GM21447 (cell line): ENCODE results near the gene TMEM40.
"Not testable (repeated sequence)": the region's sequence is repeated elsewhere in the genome, so short reads cannot be mapped to it uniquely, and the experiment has no call there.

Source experiments
- ATAC-seq: cut with Tn5 transposase; IDR thresholded peaks from one replicate; pipeline ENCODE4 v1.9.1; 2021; ENCODE audit not compliant: unreplicated experiment

The TMEM40 gene

GRCh38 chr3:12752809-12753208, 6.2 kb downstream of the TMEM40 start:
- no peak for ATAC-seq

GRCh38 chr3:12752102-12752501, 7.0 kb downstream of the TMEM40 start:
- ATAC-seq = no peak

- ATAC-seq = no peak
Measured at GRCh38 chr3:12751571-12751970, 7.5 kb downstream of the TMEM40 start.

DNA sequence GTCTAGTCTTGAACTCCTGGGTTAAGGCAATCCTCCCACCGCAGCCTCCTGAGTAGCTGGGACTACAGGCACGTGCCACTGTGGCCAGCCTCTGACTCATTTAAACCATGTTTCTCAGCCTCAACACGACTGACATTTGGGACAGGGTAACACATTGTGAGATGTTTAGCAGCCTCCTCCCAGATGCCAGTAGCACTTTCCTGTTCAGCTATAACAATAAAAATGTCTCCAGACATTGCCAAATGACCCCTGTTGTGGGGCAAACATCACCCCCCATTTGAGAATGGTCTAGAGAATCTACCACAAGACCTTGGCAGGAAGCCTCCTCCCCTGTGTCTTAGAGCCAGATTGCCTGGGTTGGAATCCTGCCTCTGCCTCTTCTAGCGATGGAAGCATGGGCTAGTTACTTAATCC, 8.4 kb downstream of the TMEM40 start:
- ATAC-seq = peak; percentile 66

DNA sequence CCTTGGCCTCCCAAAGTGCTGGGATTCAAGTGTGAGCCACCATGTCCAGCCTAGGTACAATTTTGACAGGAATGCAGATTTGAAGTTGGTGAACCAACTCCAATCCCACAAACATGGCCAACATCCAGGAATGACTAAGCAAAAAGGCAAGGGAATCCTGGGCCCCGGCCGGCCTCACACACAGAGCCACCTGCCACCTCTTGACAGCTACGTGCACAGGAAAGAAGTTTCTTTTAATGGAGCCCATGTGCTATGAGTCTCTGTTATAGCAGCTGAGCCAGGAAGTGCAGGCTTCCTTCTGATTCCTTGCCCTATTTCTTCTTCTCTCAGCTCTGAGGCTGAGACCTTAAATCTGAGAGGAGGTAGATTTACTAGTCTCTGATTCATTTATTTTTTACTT, 8.8 kb downstream of the TMEM40 start:
- peak; percentile 21 for ATAC-seq

GRCh38 chr3:12748477-12748876, 10.6 kb downstream of the TMEM40 start:
- ATAC-seq = no peak

- no peak for ATAC-seq
Measured at GRCh38 chr3:12746419-12746818, 12.6 kb downstream of the TMEM40 start.

DNA sequence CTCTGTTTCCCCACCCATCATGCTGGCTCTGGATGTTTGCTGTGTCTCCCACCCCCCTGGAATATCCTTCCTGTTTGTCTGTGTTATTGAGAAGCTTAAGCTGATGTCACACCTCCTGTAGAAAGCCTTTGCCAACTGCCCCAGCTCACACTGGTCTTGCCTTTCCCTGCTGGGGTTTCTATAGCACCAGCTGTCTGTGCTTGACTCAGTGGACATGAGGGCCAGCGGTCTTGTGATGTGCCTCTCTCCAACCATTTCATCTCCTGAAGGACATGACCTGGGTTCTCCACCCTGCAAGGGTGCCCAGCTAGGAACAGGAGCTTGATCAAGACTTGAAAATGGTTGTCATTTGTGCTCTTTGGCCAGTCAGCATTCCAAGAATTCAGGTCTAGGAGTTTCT, 14.7 kb downstream of the TMEM40 start:
- no peak for ATAC-seq

DNA sequence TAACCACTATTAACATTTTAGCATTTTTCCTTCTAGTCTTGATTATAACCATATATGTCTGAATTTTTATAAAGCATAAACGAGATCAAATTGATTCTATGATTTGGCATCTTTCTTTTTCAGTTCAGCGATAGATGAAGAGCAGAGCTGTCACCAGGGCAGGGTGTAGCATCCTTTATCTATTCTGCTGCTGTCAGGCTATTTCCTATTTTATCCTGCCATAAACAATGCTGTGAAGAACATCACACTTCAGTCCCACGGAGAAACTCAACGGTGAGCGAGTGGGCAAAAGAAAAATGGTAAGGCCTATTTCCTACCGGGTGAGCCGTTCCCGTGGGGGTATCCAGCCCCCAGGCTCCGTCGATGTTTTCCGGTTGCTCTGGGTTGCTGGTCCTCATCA, 15.5 kb downstream of the TMEM40 start:
- no peak for ATAC-seq

GRCh38 chr3:12742330-12743107, 16.5 kb downstream of the TMEM40 start:
- no peak for ATAC-seq

DNA sequence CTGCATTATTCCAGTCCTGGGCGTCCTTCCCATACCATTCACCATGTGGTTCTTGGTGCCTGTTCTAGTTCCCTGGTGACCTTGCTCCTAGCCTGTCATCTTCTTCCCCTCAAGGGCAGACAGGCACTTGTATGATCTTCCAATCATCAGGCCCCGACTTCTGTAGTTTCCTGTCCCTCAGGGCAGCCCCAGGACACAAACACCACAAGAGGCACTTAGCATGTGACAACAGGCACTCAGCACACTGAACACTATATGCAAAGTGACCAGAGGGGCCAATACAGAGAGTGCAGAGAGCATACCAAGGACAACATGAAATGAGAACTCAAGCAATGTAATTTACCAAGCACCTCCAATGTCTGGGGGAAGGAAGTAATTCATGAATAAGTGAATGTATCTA, 17.9 kb downstream of the TMEM40 start:
- no peak for ATAC-seq

DNA sequence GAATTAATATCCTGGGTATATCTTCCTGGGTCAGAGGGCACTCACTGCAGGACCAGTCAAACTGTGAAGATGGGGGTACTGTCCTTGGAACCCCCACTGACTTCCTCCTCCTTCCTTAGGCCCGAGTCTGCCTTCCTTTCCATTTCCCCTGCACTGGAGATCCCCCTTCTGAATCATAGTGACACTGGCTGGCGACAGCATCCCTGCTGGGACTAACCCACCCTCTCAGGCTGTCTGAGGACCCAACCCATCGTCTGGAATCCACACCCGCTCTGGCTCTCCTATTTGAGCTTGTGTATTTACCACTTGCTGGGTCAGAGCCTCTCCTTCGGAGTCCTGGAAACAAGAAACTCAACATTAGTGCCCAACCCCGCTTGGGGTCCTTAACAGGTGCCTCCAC, 21.2 kb downstream of the TMEM40 start:
- no peak for ATAC-seq

- ATAC-seq = no peak
Measured at GRCh38 chr3:12737319-12737718, 21.7 kb downstream of the TMEM40 start.

- ATAC-seq = no peak
Measured at GRCh38 chr3:12734960-12735359, 24.1 kb downstream of the TMEM40 start.

- ATAC-seq = no peak
Measured at GRCh38 chr3:12733566-12733965, 25.5 kb downstream of the TMEM40 start.

- no peak for ATAC-seq
Measured at GRCh38 chr3:12730506-12731242, 28.4 kb downstream of the TMEM40 start.

GRCh38 chr3:12729051-12729651, 29.9 kb downstream of the TMEM40 start:
- no peak for ATAC-seq

DNA sequence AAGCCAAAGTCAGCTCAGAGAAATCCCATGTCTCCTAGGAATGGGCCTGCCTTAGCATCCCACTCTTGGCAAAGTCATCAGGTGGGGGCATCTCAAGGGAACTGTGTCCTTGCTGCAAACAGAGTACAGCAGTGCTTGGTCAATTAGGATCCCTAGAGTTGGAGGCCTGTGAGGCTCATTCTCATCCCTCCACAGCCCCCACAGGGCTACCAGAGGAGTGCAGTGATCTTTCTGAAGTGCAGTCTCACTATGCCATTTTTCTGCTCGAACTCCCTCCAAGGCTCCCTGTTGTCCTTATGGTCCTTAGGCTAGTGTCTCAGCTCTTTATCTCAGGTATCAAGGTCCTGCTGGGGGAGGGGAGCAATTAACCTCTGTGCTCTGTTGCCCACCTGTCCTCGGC, 31.1 kb downstream of the TMEM40 start:
- no peak for ATAC-seq

- ATAC-seq = no peak
Measured at GRCh38 chr3:12727481-12727880, 31.6 kb downstream of the TMEM40 start.

GRCh38 chr3:12725436-12725835, 33.6 kb downstream of the TMEM40 start:
- no peak for ATAC-seq

DNA sequence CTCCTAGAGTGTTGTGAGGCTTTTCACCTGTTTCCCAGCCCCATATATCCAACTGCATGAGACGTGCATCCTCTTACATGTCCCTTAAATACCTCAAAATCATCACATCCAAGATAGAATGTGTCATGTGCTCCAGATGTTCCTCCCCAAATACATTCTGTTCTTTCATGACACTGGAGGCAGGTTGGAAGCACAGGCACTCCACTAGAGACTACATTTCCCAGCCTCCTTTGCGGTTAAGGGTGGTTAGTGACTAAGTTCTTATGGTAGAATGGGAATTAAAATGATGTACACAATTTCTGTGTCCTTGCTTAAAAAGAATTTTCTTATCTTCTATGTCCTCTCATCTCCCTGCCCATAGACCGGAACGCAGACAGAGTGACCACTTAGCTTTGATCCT, 34.3 kb downstream of the TMEM40 start:
- ATAC-seq = no peak

- not testable (repeated sequence) for ATAC-seq
Measured at GRCh38 chr3:12723362-12723761, 35.7 kb downstream of the TMEM40 start.
